Fibroblast of skin of right quadriceps (primary cell): ENCODE results near the gene IL18RAP.

Source experiments
- DNase-seq: peaks from one replicate; pipeline ENCODE4 v3.0.0-alpha.2; 2013

The IL18RAP gene, protein sequence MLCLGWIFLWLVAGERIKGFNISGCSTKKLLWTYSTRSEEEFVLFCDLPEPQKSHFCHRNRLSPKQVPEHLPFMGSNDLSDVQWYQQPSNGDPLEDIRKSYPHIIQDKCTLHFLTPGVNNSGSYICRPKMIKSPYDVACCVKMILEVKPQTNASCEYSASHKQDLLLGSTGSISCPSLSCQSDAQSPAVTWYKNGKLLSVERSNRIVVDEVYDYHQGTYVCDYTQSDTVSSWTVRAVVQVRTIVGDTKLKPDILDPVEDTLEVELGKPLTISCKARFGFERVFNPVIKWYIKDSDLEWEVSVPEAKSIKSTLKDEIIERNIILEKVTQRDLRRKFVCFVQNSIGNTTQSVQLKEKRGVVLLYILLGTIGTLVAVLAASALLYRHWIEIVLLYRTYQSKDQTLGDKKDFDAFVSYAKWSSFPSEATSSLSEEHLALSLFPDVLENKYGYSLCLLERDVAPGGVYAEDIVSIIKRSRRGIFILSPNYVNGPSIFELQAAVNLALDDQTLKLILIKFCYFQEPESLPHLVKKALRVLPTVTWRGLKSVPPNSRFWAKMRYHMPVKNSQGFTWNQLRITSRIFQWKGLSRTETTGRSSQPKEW

DNA sequence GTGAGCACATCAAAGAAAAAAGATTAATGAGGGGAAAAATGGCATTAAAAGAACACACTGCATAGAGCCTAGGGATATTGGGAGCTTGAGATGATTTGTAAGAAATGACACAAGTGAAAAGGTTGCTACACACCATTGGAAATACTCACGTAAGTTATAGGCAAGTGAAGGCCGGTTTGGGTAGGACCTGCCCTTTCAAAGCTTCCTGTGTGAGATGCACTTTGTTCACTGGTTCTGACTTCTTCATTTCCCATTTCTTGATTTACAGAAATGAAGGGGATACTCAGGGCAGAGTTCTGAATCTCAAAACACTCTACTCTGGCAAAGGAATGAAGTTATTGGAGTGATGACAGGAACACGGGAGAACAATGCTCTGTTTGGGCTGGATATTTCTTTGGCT is at the start of gene IL18RAP:
Gene IL18RAP, plus strand, starts transcription at position 251 of the 400 bp plus-strand sequence. Its CDS starts 118 bp downstream, at position 369.
- no peak for DNase-seq

DNA sequence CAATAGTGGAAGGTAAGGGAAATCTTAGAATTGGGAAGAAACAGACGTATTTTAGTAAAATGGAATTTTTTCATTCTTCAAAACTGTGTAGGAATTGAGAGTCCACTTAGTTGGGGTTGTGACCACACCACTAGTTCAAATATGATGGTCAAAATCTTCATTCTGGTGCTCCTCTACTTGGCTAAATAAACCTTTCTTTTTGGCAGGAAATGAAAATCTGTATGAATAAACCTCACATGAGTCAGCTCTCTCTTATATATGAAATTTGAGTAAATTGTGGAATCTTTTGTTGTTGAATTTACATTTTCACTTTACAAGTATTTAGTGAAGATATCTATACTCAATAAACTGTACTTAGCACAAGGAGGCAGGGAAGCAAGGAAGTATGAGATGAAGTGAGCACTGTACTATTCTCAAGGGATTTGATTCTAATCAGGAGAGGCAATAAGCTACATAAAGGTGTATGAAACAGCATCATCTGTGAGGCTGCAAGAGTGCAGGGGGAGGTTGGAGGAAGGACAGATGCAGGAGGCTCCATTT is 46.8 kb upstream of the IL18RAP start:
- DNase-seq, result no peak

DNA sequence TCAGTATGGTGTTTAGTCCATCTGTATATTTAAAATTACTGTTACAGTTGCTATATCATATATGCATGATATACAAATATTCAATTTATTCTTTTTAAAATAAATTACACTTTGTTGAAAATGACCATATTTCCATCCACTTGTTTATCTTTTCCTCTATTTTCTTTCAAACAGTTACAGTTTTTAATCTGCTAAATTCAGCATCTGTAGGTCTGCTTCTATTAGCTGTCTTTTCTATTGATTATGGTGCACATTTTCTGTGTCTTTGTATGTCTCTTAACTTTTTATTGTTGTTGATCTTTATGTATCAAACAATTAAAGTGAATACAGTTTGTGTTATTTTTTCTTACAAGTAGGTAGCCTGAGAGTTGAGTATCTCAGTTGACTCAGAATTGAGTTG is 39.2 kb upstream of the IL18RAP start:
- no peak for DNase-seq

DNA sequence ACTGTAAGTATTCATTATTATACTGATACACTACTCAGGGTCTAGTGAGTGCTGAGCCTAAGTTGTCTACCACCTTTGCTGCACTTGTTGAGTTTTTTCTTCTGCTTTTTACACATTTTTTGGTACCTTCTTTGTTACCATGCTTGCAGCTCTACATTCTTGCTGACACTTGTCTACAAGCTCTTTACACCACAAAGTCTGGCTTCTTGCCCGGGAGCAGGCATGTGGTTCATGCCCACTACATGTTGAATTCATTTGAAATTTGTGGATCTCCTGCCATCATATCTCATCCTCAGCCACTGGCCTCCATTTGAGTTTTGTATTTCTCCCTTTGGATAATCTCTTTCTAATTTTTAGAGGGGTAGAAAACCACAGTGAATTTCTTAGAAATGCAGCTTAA is 37.4 kb upstream of the IL18RAP start:
- DNase-seq, result no peak

DNA sequence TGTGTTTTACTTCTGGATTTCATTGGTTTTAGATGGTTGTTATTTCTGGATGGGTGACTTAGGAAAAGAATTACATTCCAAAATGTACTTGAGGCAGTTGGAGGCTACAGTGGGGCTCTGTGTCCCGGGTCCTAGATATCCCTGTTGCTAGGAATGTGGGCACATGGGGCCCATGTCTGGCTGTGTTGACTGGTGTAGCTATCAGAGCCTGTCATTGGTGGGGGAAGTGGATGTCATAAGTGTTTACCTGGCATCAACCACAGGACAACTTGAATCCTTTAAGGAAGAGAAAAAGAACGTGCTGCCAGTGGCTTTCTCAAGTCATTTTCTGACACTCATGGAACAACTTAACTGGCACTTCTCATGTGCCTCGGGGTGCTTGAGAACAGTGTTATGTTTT is 37.0 kb upstream of the IL18RAP start:
- DNase-seq, result no peak

DNA sequence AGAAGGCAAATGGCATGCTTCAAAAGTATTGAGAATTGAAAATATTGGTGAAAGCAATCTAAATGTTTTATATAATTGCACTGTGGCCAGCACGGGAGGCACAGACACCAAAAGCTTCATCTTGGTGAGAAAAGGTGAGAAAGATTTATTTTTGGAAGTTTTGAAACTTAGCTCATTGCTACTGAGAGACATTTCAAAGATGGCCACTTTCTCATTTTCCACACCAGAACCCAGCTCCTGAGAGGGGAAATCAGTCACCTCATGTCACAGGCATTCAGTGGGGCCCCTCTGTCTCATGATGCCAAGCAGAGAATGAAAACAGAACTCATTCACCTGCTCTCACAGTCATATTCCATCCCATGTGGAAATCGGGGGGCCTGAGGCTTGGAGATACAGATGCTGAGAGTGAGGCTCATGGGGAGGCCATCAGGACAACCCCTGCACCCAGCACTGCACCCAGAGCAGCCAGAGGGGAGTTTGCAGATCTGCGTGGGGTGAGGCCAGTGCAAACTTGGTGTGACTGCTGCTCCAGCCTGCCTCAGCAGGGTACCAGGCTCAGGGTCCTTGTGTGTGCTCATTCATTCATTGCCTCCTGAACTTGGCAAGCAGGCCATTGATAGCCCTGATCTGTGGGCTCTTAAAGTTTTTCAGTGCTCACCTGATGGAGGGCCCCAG is 36.0 kb upstream of the IL18RAP start:
- no peak for DNase-seq

DNA sequence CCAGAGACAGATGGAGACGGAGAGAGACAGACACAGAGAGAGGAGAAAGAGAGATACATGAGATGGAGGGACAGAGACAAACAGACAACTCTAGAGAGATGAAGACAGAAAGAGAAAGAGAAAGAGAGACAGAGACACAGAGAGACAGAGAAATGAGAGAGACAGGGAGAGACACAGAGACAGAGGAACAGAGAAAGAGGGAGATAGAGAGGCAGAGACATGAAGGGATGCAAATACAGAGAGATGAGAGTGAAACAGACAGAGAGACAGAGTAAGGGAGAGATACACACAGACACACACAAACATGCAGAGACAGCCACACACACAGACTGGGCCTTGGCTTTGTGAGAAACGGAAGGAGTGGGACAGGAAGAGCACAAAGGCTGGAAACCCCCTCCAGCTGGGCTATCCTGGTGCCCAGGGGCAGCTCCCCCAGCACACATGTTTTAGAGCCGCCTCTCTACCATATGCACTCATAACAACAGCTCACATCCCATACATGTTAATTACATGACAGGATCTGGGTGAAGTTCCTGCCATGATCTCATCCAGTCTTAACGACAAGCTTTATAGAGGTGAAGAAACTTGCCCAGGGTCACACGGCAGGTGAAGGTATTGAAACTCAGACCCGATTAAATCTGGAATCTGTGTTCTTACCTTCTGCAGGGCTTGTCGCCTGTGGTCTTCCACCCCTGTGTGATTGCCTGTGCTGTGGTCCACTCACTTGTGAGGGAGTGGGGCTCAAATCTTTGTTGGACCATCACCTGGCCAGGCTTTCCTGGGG is 35.0 kb upstream of the IL18RAP start:
- no peak for DNase-seq

DNA sequence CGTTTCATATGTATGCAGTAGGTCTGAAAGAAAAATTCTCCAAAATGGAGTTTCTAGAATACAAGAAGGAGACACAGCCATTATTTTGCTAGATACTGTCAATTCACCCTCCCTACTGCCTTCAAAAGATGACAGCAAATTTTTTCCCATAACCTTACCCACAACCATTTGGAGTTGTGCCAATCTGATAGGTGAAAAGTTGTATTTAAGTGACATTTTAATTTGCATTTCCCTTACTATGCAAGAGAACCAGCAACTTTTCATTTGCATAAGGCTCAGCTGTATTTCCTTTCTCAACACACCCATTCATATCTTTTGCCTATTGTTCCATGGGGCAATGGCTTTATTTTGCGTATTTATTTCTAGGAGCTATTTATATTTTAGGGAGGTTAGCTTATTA is 31.4 kb upstream of the IL18RAP start:
- no peak for DNase-seq

DNA sequence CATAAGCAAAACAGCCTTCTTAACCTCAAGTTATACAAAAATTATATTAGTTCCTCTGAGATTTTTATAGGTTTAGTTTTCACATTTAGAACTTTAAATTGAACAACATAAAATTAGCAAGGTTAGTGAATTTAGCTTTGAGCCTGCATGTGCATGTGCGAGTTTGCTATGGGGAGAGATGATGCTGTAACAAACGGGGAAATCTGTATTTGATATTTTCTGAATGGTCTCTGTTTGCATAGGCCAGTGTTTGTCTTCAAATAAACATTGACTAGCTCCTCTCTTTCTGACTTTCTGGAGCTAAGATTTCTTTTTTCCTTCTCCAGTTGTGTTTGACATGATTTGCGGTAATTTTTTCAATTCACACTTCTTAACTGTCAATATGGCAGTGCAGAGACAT is 30.9 kb upstream of the IL18RAP start:
- DNase-seq, result no peak

DNA sequence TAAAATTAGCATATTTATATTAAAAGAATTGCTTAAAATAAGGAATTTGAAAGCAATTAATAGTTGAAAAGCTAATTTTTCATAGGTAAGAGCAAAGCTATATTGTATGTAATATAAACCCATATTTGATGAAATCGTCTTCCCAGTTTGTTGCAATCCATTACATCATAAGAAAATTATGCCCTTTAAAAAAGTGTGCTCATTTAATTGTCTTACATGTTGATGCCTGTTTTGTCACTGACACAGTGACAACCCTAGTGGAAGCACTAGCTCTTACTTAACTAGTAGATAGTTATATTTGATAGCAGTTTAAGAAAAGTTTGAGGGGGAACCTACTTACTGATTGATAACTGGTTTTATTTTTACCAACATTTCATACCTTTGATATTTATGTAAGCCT is 30.0 kb upstream of the IL18RAP start:
- no peak for DNase-seq

DNA sequence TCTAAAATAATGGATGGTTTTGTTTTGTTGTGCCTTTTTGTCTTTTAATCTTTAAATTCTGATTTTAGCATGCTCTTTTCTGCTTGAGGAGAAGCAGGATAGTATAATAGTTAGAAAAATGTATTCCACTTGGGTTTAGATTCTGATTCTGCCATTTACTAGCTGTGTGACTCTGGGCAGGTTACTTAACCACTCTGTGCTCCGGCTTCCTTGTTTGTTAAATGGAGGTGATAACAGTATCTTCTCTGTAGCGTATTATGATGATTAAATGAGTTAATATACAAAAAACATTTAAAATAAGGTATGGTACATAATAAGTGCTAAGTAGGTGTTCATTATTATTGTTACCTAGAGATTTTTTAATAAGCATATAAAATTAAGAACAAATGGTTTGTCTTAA is 26.9 kb upstream of the IL18RAP start:
- DNase-seq, result no peak

DNA sequence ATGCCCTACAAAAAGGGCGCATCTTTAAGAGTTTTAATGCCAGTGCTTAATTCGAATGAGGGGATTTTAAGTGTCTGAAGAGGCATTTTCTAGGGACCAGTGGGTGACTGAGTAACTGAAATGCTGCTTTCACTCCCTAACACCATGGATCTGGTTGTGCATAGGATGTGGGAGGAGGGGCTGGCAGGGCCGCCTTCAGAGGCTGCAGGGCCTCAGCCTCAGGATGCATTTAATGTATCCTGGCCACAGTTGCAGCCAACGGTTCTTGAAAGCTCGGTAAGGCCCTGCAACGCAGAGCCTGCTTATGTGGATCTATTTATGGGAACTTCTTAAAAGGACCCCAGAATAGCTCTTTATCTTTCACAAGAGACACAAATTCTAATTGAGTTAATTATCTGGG is 25.8 kb upstream of the IL18RAP start:
- no peak for DNase-seq

DNA sequence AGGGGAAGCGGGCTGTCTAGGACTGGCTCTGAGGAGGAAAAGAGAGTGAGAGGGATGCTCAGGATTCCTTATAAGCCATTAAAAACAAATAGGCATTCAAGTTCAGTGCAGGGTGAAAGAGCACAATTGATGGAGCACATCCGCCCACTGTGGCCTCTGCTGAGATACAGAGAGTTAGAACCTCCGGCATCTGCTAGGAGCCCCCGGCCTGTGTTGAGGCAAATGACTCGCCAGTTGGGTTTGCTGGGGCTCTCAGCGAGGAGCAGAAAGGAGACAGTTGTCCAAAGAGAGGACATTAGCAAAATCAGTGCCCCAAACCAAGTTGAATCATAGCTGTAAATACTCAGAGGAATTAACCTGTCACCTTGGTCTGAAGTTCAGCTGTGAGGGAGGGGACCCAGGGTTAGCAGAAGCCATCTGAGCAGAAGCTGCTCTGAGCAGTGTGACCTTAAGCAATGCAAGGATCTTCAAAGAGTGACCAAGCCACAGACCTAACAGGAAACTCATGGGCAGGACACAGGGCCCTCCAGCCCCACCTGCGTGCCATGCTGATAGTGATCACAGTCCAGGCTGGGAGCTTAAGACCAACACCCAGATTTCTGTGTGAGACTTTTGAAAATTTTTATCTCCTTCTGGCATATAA is 23.3 kb upstream of the IL18RAP start:
- DNase-seq, result no peak

DNA sequence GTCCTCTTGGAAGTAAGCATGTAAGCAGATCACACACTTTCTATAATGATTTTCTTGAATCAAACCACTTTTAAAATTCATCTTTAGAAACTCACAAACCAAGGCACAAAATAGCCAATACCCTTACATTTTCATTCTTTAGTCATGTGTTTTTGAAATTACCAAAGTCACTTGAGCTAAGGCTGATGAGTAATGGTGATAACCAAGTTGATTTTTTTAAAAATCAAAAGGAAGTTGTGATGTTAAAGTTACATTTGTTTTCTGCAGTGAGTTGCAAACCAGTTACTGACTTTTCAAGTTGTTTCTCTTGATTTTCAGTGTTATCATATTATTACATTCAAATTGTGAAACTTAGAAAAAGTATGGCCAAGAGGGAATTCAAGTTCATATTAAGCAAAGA is 21.5 kb upstream of the IL18RAP start:
- no peak for DNase-seq

DNA sequence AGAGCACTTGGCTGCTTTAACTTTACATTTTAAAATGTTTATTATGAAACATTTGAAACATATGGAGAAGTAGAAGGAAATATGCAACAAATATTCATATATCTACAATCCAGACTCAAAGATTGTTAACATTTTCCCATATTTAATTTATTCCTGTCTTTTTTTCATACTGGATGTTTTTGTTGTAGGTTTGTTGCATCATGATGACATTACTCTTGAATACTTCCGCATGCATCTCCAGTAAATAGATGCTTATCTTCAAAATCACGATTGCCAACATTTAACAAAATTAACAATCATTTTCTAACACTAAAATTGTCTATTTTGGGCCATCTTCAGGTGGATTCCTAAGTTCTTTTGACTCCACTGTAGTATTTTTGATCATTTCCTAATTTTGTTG is 21.1 kb upstream of the IL18RAP start:
- no peak for DNase-seq

DNA sequence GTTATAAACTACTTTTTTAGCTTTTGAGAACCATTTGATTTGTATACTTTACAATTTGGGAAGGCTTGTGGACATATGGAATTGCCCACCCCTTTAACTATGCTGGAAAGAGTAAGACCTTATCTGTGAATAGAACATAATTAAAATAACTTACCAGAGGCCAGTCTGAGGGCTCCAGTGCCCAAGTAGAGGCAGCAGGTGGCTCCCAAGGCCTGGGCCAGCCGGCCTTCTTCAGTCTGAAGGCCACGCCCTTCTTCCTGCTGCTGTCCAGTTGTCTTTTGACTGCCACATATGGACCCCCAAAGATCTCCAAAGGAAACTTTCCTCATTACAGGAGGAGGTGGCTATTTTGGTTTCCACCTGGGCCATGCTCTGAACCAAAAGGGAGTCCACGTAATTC is 12.0 kb upstream of the IL18RAP start:
- DNase-seq, result no peak

DNA sequence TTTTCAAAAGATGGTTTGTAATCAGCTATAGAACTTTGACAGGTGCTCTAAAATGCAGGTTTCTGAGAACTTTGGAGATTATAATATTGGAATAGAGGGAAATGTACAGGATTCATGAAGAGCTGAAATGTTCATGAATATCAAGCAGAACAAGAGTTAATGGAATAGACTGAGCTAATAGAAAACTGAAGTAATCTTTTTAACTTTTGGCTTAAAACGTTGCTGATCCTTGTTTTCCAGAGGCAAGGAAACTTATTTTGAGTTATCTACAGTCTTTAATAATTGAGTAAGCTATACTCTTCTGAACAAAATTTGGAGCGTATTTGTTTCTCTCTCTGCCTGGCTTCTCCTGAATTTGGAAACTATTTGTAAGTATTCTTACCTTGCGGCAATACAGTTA is 10.8 kb upstream of the IL18RAP start:
- no peak for DNase-seq

DNA sequence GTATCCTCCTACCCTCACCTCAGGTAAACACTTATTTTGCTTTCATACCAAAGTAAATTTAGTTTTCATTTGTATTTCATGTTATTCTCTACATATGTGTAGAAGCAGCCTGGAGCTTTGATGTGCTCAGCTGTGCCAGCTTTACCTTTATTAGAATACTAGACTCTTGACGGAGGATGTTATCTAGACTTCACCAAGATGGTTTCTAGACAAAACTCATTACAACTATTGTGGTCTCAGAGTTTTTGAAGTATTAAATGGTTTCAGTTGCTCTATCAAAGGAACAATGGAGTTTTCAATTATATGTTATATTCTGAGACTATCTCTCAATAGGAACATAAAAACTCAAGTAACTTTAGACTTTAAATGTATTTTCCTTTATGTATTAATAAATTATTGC is 5.0 kb upstream of the IL18RAP start:
- no peak for DNase-seq

DNA sequence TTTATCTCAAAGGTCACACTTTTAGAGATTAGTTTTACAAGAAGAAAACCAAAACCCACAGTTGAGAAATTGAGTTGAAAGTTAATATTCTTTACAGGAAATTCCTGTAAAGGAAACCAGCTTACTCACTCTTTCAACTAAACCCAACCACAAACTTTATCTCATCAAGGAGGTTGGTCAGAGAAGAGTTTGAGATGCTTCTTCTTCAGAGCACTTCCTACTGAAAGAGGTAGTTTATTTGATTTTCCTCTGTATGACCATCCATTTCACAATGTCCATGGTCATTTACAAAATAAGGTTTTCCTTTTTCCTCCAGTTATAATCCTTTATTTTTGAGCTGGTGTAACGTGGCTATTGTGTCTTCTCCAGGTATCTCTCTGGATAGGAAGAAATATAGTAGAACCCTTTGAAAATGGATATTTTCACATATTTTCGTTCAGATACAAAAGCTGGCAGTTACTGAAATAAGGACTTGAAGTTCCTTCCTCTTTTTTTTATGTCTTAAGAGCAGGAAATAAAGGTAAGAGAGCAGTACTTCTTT is 4.5 kb upstream of the IL18RAP start:
- no peak for DNase-seq

DNA sequence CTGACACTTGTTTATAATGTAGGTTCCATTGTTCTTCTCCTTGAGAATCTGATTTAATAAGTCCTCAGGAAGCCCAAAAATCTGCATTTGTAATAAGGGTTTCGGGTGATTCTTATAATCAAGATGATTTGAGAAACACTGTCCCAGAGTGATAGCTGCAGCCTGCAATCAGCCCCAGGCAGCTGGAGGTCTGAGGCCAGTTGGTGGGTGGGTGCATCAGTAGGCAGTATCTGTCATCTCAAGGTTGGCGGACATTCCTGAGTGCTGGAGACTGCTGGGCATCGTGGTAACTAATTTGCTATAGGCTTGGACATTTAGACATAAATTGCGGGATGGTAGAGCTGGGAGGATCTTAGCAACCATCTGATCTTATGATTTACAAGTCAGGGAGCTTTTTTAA is 2.7 kb upstream of the IL18RAP start:
- DNase-seq, result no peak

DNA sequence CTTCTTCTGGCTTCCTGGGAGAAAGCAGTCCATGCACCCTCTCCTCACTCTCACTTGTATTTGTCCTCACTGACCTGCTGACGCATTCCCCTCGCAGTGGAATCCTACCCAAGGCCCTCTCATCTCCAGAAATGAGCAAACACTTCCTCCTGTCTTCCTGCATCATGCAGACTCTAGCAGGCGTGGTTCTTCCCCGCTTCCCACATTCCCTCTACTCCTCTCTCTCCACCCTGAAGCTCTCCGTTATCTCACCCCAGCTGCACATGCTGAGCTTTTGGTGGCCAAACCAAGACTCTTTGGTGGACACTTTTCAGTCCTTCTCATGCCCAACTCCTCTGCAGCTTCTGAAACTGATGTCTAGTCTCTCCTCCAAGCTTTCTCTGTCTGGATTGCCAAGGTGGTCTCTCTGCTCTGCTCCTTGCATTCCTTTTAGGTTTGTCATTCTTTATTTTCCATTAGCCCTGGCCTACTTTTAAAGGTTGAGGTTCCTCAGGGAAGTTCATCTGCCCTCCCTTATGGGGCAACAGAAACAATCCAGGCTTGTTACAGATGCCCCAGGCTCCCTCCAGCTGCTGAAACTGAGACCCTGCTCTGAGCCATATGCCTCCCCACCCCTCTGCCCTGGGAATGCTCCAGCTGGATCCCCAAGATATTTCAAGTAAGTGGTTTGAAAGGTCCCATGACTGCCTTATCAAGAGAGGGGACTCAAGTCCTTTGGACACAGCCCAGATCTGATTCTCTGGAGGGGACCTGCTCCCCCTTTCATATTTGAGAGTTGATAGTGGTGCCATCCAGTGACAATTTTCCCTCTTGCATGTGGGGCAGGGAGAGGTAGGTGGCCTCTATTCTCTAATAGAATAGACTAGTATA is 835 bp upstream of the IL18RAP start:
- DNase-seq, result no peak
